Trophoblast cell (in vitro differentiated cells and primary cell): ENCODE data around the gene CDHR1.
A peak's percentile ranks its signal among the peaks of the same experiment; 100 is the strongest.

ENCODE experiments used
- DNase-seq, 2 donors: peaks; one replicate each; pipeline ENCODE4 v3.0.0-alpha.2; 2016
- H2AFZ ChIP-seq: 2 replicates; pipeline ENCODE4 v1.6.1; 2013; ENCODE audit warnings: low read length, moderate library complexity, mild to moderate bottlenecking; ENCODE audit not compliant: insufficient read depth, poor library complexity
- H2AK5ac ChIP-seq: 2 replicates; pipeline ENCODE4 v1.6.1; 2013; ENCODE audit warnings: mild to moderate bottlenecking, low read length
- H2BK120ac ChIP-seq: 2 replicates; pipeline ENCODE4 v1.6.1; 2013; ENCODE audit warnings: low read length, mild to moderate bottlenecking, moderate library complexity; ENCODE audit not compliant: insufficient read depth, poor library complexity
- H2BK12ac ChIP-seq: 2 replicates; pipeline ENCODE4 v1.6.1; 2013; ENCODE audit warnings: mild to moderate bottlenecking, low read length, moderate library complexity
- H2BK5ac ChIP-seq: 2 replicates; pipeline ENCODE4 v1.6.1; 2013; ENCODE audit warnings: low read length, low read depth, moderate library complexity, mild to moderate bottlenecking; ENCODE audit not compliant: poor library complexity
- H3K14ac ChIP-seq: 2 replicates; pipeline ENCODE4 v1.6.1; 2013; ENCODE audit warnings: mild to moderate bottlenecking, low read length
- H3K18ac ChIP-seq: 2 replicates; pipeline ENCODE4 v1.6.1; 2013; ENCODE audit warnings: mild to moderate bottlenecking, low read length
- H3K23ac ChIP-seq: 2 replicates; pipeline ENCODE4 v1.6.1; 2013; ENCODE audit warnings: low read length
- H3K27ac ChIP-seq: 2 replicates; pipeline ENCODE4 v1.5.1; 2013; ENCODE audit warnings: low read depth, mild to moderate bottlenecking, inconsistent platforms, low read length, moderate library complexity
- H3K27me3 ChIP-seq: 2 replicates; pipeline ENCODE4 v1.6.1; 2013; ENCODE audit warnings: inconsistent platforms, mild to moderate bottlenecking, low read length, moderate library complexity; ENCODE audit not compliant: insufficient read depth
- H3K36me3 ChIP-seq, 2 experiments: 1 replicate in 1 of 2; 2 replicates in 1 of 2; pipeline ENCODE4 v1.6.1; 2013; ENCODE audit warnings: low read length in 2 of 2, mild to moderate bottlenecking in 2 of 2, moderate library complexity in 1 of 2; ENCODE audit not compliant: insufficient read depth in 2 of 2, control insufficient read depth in 1 of 2
- H3K4ac ChIP-seq: 2 replicates; pipeline ENCODE4 v1.6.1; 2013; ENCODE audit warnings: low read depth, mild to moderate bottlenecking, low read length, moderate library complexity
- H3K4me1 ChIP-seq, 2 experiments: 1 replicate in 1 of 2; 2 replicates in 1 of 2; pipeline ENCODE4 v1.6.1; 2013; ENCODE audit warnings: low read length in 2 of 2, mild to moderate bottlenecking in 2 of 2, moderate library complexity in 1 of 2; ENCODE audit not compliant: insufficient read depth in 2 of 2, control insufficient read depth in 1 of 2
- H3K4me2 ChIP-seq: 2 replicates; pipeline ENCODE4 v1.6.1; 2013; ENCODE audit warnings: inconsistent platforms, mild to moderate bottlenecking, low read length, moderate library complexity
- H3K4me3 ChIP-seq: 2 replicates; pipeline ENCODE4 v1.5.1; 2013; ENCODE audit warnings: mild to moderate bottlenecking, low read depth, low read length, inconsistent platforms
- H3K79me1 ChIP-seq: one replicate; pipeline ENCODE4 v1.6.1; 2013; ENCODE audit warnings: low read length
- H3K79me2 ChIP-seq: 2 replicates; pipeline ENCODE4 v1.6.1; 2013; ENCODE audit warnings: low read length, mild to moderate bottlenecking; ENCODE audit not compliant: control insufficient read depth, insufficient read depth, poor library complexity
- H3K9ac ChIP-seq: 2 replicates; pipeline ENCODE4 v1.6.1; 2013; ENCODE audit warnings: mild to moderate bottlenecking, low read length
- H3K9me3 ChIP-seq: 2 replicates; pipeline ENCODE4 v1.6.1; 2013; ENCODE audit warnings: low read depth, mild to moderate bottlenecking, control low read depth, inconsistent platforms, low read length; ENCODE audit not compliant: insufficient read depth
- H4K12ac ChIP-seq: 2 replicates; pipeline ENCODE4 v1.6.1; 2013; ENCODE audit warnings: low read depth, mild to moderate bottlenecking, low read length, moderate library complexity
- H4K8ac ChIP-seq: 2 replicates; pipeline ENCODE4 v1.6.1; 2013; ENCODE audit warnings: low read depth, mild to moderate bottlenecking, low read length, moderate library complexity
- H4K91ac ChIP-seq: one replicate; pipeline ENCODE4 v1.6.1; 2013; ENCODE audit warnings: low read depth, mild to moderate bottlenecking, low read length, moderate library complexity
- WGBS: extraction: QIAGEN DNeasy Blood & Tissue Kit; methylation state at CpG from one replicate; pipeline ENCODE4 v1.1.7; 2013; ENCODE audit warnings: missing lambda C conversion rate; ENCODE audit not compliant: insufficient read length, insufficient coverage; ENCODE audit errors: extremely low coverage; 5-methylcytosine and 5-hydroxymethylcytosine counted together

Gene CDHR1

GRCh38 chr10:84158061-84158460 is 36.3 kb upstream of the CDHR1 start:
- H3K4me3 ChIP-seq, result no peak overlapping the region
- DNase-seq, result no peak
- H4K12ac ChIP-seq, result no peak overlapping the region
- H3K4me1 ChIP-seq, result no peaks in the 10 kb centered on the region
- H4K91ac ChIP-seq, result no peak overlapping the region
- H3K9ac ChIP-seq, result no peak overlapping the region
- H3K79me1 ChIP-seq, result no peaks in the 10 kb centered on the region
- no peaks in the 10 kb centered on the region for H3K79me2 ChIP-seq
- no peak overlapping the region for H3K18ac ChIP-seq
- H4K8ac ChIP-seq, result no peak overlapping the region
- no peak overlapping the region for H2AK5ac ChIP-seq
- H2BK120ac ChIP-seq, result no peak overlapping the region
- no peaks in the 10 kb centered on the region for H3K27me3 ChIP-seq
- no peak overlapping the region for H2AFZ ChIP-seq
- no peak overlapping the region for H3K4ac ChIP-seq
- H3K23ac ChIP-seq, result no peak overlapping the region
- peaks cover 2 to 4% of the 10 kb centered on the region in 2 experiments for H3K36me3 ChIP-seq
- no peak overlapping the region for H2BK5ac ChIP-seq
- WGBS, result no CpG with 5 or more reads among the region's 2 CpGs
- no peak overlapping the region for H2BK12ac ChIP-seq
- no peak overlapping the region for H3K27ac ChIP-seq
- no peak overlapping the region for H3K4me2 ChIP-seq
- no peaks in the 10 kb centered on the region for H3K9me3 ChIP-seq
- H3K14ac ChIP-seq, result no peak overlapping the region

GRCh38 chr10:84158550-84158949 is 35.8 kb upstream of the CDHR1 start:
- no peak for DNase-seq
- Histone ChIP-seq H3K9me3 (no peaks in the 10 kb centered on the region), H3K4me1 (no peaks in the 10 kb centered on the region), H3K23ac (no peak overlapping the region), H3K79me1 (no peaks in the 10 kb centered on the region), H3K27me3 (no peaks in the 10 kb centered on the region), H3K36me3 (peaks cover 2 to 4% of the 10 kb centered on the region in 2 experiments), H3K14ac (no peak overlapping the region), H3K4me3 (no peak overlapping the region), H2BK5ac (no peak overlapping the region), H2BK12ac (no peak overlapping the region), H2BK120ac (no peak overlapping the region), H2AK5ac (no peak overlapping the region), H2AFZ (no peak overlapping the region), H4K91ac (no peak overlapping the region), H4K12ac (no peak overlapping the region), H4K8ac (no peak overlapping the region), H3K27ac (no peak overlapping the region), H3K4me2 (no peak overlapping the region), H3K18ac (no peak overlapping the region), H3K9ac (no peak overlapping the region), H3K79me2 (no peaks in the 10 kb centered on the region), H3K4ac (no peak overlapping the region)
- WGBS, result no CpG with 5 or more reads among the region's 4 CpGs

- no peaks in the 10 kb centered on the region for H3K79me1 ChIP-seq
- H2AK5ac ChIP-seq, result no peak overlapping the region
- peak overlapping the region; percentile 68 for H4K12ac ChIP-seq
These were observed 35.2 kb upstream of the CDHR1 start for GRCh38 chr10:84159076-84159685.

GRCh38 chr10:84160663-84161362 is 33.5 kb upstream of the CDHR1 start:
- Histone ChIP-seq H3K23ac (no peak overlapping the region), H3K4me1 (no peaks in the 10 kb centered on the region), H3K36me3 (no peaks in the 10 kb centered on the region), H2BK5ac (no peak overlapping the region), H3K79me1 (no peaks in the 10 kb centered on the region), H2BK120ac (no peak overlapping the region), H3K79me2 (no peaks in the 10 kb centered on the region), H3K14ac (no peak overlapping the region), H3K4me2 (no peak overlapping the region), H4K12ac (no peak overlapping the region), H2BK12ac (no peak overlapping the region), H3K4ac (no peak overlapping the region), H3K27ac (no peak overlapping the region), H3K18ac (no peak overlapping the region), H2AFZ (no peak overlapping the region), H3K4me3 (no peak overlapping the region), H4K8ac (no peak overlapping the region), H3K27me3 (no peaks in the 10 kb centered on the region), H4K91ac (no peak overlapping the region), H3K9ac (no peak overlapping the region), H3K9me3 (no peaks in the 10 kb centered on the region), H2AK5ac (no peak overlapping the region)
- no peak for DNase-seq
- no CpG with 5 or more reads among the region's 6 CpGs for WGBS

More at GRCh38 chr10:84159076-84159685, 35.2 kb upstream of the CDHR1 start:
- no CpG with 5 or more reads among the region's 9 CpGs for WGBS
- Histone ChIP-seq H4K8ac (no peak overlapping the region), H2AFZ (no peak overlapping the region), H3K79me2 (no peaks in the 10 kb centered on the region), H3K4me3 (no peak overlapping the region), H3K27ac (no peak overlapping the region), H2BK120ac (no peak overlapping the region), H3K4me1 (no peaks in the 10 kb centered on the region), H3K14ac (no peak overlapping the region), H3K18ac (no peak overlapping the region), H3K27me3 (no peaks in the 10 kb centered on the region), H3K4me2 (no peak overlapping the region), H2BK12ac (no peak overlapping the region), H3K4ac (no peak overlapping the region), H3K36me3 (peaks cover 2 to 4% of the 10 kb centered on the region in 2 experiments), H2BK5ac (no peak overlapping the region), H3K23ac (no peak overlapping the region), H4K91ac (no peak overlapping the region), H3K9me3 (no peaks in the 10 kb centered on the region), H3K9ac (no peak overlapping the region)
- no peak for DNase-seq
